DMS 273 (cell line): ENCODE results near the gene IKZF3.
A peak's percentile ranks its signal among the peaks of the same experiment; 100 is the strongest.
"Not testable (repeated sequence)": the region's sequence is repeated elsewhere in the genome, so short reads cannot be mapped to it uniquely, and the experiment has no call there.

Experiments used
- DNase-seq: peaks from one replicate; lab custom pipeline; 2025; ENCODE audit not compliant: unreplicated experiment; lab: John Stamatoyannopoulos, UW

Gene IKZF3

GRCh38 chr17:39861235-39861634, 2.9 kb downstream of the IKZF3 start:
- DNase-seq, result no peak

- not testable (repeated sequence) for DNase-seq
Measured at GRCh38 chr17:39855911-39856649, 8.0 kb downstream of the IKZF3 start.

GRCh38 chr17:39854909-39855308, 9.2 kb downstream of the IKZF3 start:
- DNase-seq, result no peak

- DNase-seq, result no peak
Measured at GRCh38 chr17:39852239-39852638, 11.9 kb downstream of the IKZF3 start.

- not testable (repeated sequence) for DNase-seq
Measured at GRCh38 chr17:39850186-39850585, 13.9 kb downstream of the IKZF3 start.

- no peak for DNase-seq
Measured at GRCh38 chr17:39848600-39848999, 15.5 kb downstream of the IKZF3 start.

GRCh38 chr17:39846205-39846604, 17.9 kb downstream of the IKZF3 start:
- no peak for DNase-seq

GRCh38 chr17:39845052-39845846, 18.9 kb downstream of the IKZF3 start:
- peak; percentile 9 for DNase-seq

- DNase-seq, result no peak
Measured at GRCh38 chr17:39841134-39841683, 22.9 kb downstream of the IKZF3 start.

- no peak for DNase-seq
Measured at GRCh38 chr17:39838784-39839183, 25.3 kb downstream of the IKZF3 start.

GRCh38 chr17:39838057-39838456, 26.1 kb downstream of the IKZF3 start:
- DNase-seq, result no peak

GRCh38 chr17:39836117-39836516, 28.0 kb downstream of the IKZF3 start:
- no peak for DNase-seq

GRCh38 chr17:39835038-39835786, 28.9 kb downstream of the IKZF3 start:
- no peak for DNase-seq

- no peak for DNase-seq
Measured at GRCh38 chr17:39834017-39834416, 30.1 kb downstream of the IKZF3 start.

GRCh38 chr17:39831588-39831987, 32.5 kb downstream of the IKZF3 start:
- DNase-seq, result no peak

GRCh38 chr17:39828443-39828842, 35.7 kb downstream of the IKZF3 start:
- DNase-seq, result no peak

GRCh38 chr17:39826334-39826733, 37.8 kb downstream of the IKZF3 start:
- no peak for DNase-seq

GRCh38 chr17:39823407-39824054, 40.6 kb downstream of the IKZF3 start:
- peak; percentile 28 for DNase-seq

GRCh38 chr17:39822051-39822451, 42.1 kb downstream of the IKZF3 start:
- DNase-seq, result no peak

GRCh38 chr17:39820987-39821386, 43.1 kb downstream of the IKZF3 start:
- no peak for DNase-seq

- DNase-seq, result no peak
Measured at GRCh38 chr17:39820541-39820940, 43.6 kb downstream of the IKZF3 start.
